Left ventricle myocardium inferior (tissue), 1 donor: Measurements from ENCODE around the gene RAB3GAP2. TPM values are rescaled to one million over a fixed set of nuclear protein-coding genes. Genes with fewer than 3 reads are reported as not detected.
"Not testable (repeated sequence)": the region's sequence is repeated elsewhere in the genome, so short reads cannot be mapped to it uniquely, and the experiment has no call there.

Experiments used
- DNase-seq: peaks from one replicate; pipeline ENCODE4 v3.0.0-alpha.2; 2020
- H3K27ac ChIP-seq: fragments of 200-600 bp; replicated peaks from 2 replicates; pipeline ENCODE4 v1.8.0; 2021
- H3K27me3 ChIP-seq: fragments of 200-600 bp; 2 replicates; pipeline ENCODE4 v1.8.0; 2021; ENCODE audit warnings: low read depth
- H3K36me3 ChIP-seq: fragments of 200-600 bp; 2 replicates; pipeline ENCODE4 v1.8.0; 2021
- H3K4me1 ChIP-seq: fragments of 200-600 bp; 2 replicates; pipeline ENCODE4 v1.8.0; 2021
- H3K4me3 ChIP-seq: fragments of 200-600 bp; 2 replicates; pipeline ENCODE4 v1.8.0; 2021; ENCODE audit warnings: mild to moderate bottlenecking, moderate library complexity
- H3K9me3 ChIP-seq: fragments of 200-600 bp; replicated peaks from 2 replicates; pipeline ENCODE4 v1.8.0; 2021
- intact Hi-C: fragments of 100-400 bp; cut with micrococcal nuclease; formaldehyde crosslinking; loops from one replicate; pipeline ENCODE4 v1.11.0; 2022
- total RNA-seq: library from RNA; stranded (reverse); fragmentation: NEBNext Ultra II Directional; extraction: Animal tissue kit (Norgen Biotek cat#: 25700); gene quantifications from one replicate; pipeline ENCODE4 v1.2.1, GENCODE V29; 2021
- TF ChIP-seq, protein P1 (sequence below): fragments of 200-600 bp; IDR thresholded peaks from 2 replicates; pipeline ENCODE4 v1.8.0; 2021; ENCODE audit warnings: antibody characterized with exemption, mild to moderate bottlenecking, borderline replicate concordance
- donor health status: DM: no; HTN: yes; CAD: no; lungs with severe emphysema.

RAB3GAP2 gene
- total RNA-seq, 1 donor from 2014 or later, result 20.3 TPM

- no peak for DNase-seq
- Histone ChIP-seq H3K4me3 (no peak overlapping the region), H3K4me1 (no peaks in the 10 kb centered on the region), H3K27me3 (no peaks in the 10 kb centered on the region), H3K36me3 (peaks cover 70% of the 10 kb centered on the region), H3K27ac (no peak overlapping the region), H3K9me3 (peaks cover 4% of the 10 kb centered on the region)
- intact Hi-C loops, result no loop called here
- TF ChIP-seq, protein P1, sequence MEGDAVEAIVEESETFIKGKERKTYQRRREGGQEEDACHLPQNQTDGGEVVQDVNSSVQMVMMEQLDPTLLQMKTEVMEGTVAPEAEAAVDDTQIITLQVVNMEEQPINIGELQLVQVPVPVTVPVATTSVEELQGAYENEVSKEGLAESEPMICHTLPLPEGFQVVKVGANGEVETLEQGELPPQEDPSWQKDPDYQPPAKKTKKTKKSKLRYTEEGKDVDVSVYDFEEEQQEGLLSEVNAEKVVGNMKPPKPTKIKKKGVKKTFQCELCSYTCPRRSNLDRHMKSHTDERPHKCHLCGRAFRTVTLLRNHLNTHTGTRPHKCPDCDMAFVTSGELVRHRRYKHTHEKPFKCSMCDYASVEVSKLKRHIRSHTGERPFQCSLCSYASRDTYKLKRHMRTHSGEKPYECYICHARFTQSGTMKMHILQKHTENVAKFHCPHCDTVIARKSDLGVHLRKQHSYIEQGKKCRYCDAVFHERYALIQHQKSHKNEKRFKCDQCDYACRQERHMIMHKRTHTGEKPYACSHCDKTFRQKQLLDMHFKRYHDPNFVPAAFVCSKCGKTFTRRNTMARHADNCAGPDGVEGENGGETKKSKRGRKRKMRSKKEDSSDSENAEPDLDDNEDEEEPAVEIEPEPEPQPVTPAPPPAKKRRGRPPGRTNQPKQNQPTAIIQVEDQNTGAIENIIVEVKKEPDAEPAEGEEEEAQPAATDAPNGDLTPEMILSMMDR, result no peak
These were observed 64.8 kb downstream of the RAB3GAP2 start for GRCh38 chr1:220207411-220207810.

- H3K9me3 ChIP-seq, H3K27me3 ChIP-seq, H3K4me1 ChIP-seq, DNase-seq, H3K27ac ChIP-seq, H3K4me3 ChIP-seq, intact Hi-C loops: not testable (repeated sequence)
- H3K36me3 ChIP-seq, result peaks cover 80% of the 10 kb centered on the region
These were observed 67.5 kb downstream of the RAB3GAP2 start for GRCh38 chr1:220204758-220205157.

DNA sequence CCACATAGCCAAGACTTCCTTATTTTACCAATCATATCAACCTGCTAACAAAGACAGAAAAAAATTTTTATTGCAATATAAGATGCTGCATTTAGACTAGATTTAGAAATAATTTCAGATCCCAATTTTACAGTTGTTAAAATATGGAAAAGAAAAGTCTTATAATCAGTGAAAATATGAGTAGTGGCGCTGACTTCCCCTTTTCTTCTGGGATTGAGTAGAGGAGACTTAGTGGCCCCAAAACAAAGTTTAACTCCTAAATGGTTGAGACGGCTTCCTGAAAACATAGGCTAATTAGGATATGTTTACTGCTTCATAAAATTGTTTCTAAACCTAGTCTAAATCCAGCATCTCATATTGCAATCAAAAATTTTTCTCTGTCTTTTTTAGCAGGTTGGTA lies 68.4 kb downstream of the RAB3GAP2 start:
- intact Hi-C loops, result no loop called here
- H3K4me3 ChIP-seq, result no peak overlapping the region
- H3K4me1 ChIP-seq, result no peaks in the 10 kb centered on the region
- peaks cover 82% of the 10 kb centered on the region for H3K36me3 ChIP-seq
- H3K9me3 ChIP-seq, result peaks cover 4% of the 10 kb centered on the region
- TF ChIP-seq, protein P1, result no peak
- H3K27me3 ChIP-seq, result no peaks in the 10 kb centered on the region
- no peak overlapping the region for H3K27ac ChIP-seq
- no peak for DNase-seq

DNA sequence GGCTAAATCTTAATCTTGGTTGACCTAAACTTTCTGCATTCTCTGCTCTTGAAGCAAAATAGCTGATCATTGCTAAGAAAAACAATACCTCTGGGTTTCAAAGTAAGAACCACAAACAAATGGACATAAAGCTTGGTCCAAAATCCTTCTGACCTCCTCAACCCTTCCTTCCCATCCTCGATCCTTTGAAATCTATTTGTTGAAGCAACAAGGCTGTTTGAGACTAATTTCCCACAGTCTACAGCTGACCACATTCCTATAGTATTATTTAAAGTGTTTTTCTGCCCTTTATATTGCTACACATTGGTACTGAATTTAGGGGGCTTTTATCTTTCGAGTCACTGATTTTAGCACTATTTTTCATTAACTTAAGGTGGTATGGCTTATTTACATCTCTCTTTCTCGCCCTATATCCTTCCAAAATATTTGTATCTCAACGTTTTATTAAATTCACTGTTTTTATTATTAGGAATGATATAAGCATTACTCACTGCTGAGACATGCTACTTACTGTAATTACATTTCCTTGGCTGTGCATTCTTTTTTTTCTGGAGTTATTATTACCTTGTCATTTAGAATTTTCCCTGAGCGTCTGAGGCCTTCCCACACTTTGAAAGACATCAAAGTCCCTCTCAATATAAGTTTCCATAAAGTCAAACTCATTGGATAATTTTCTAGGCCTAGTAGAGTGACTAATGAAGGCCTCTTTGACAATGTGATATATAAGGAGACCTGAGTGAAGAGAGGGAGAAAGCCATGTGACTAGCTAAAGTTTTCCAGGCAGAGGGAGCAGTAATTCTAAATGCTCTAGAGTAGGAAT lies 73.9 kb downstream of the RAB3GAP2 start:
- TF ChIP-seq, protein P1, result no peak
- DNase-seq, result no peak
- H3K27me3 ChIP-seq, result no peaks in the 10 kb centered on the region
- H3K4me1 ChIP-seq, result no peaks in the 10 kb centered on the region
- H3K27ac ChIP-seq, result no peak overlapping the region
- intact Hi-C loops, result no loop called here
- H3K36me3 ChIP-seq, result peaks cover 60% of the 10 kb centered on the region
- no peaks in the 10 kb centered on the region for H3K9me3 ChIP-seq
- no peak overlapping the region for H3K4me3 ChIP-seq

GRCh38 chr1:220195701-220196100 lies 76.6 kb downstream of the RAB3GAP2 start:
- no peaks in the 10 kb centered on the region for H3K27me3 ChIP-seq
- no peak for DNase-seq
- H3K4me1 ChIP-seq, result no peaks in the 10 kb centered on the region
- intact Hi-C loops, result no loop called here
- no peak overlapping the region for H3K4me3 ChIP-seq
- no peak overlapping the region for H3K27ac ChIP-seq
- peaks cover 65% of the 10 kb centered on the region for H3K36me3 ChIP-seq
- TF ChIP-seq, protein P1, result no peak
- no peaks in the 10 kb centered on the region for H3K9me3 ChIP-seq

- H3K27me3 ChIP-seq, result no peaks in the 10 kb centered on the region
- H3K9me3 ChIP-seq, result no peaks in the 10 kb centered on the region
- H3K4me1 ChIP-seq, result no peaks in the 10 kb centered on the region
- TF ChIP-seq, protein P1, result peak; percentile 55
- peaks cover 76% of the 10 kb centered on the region for H3K36me3 ChIP-seq
- no peak for DNase-seq
- H3K4me3 ChIP-seq, result no peak overlapping the region
- no peak overlapping the region for H3K27ac ChIP-seq
- intact Hi-C loops, result no loop called here
These were observed 82.4 kb downstream of the RAB3GAP2 start for GRCh38 chr1:220189750-220190347.
